ENCODE results near the gene AARS2.

The AARS2 gene

DNA sequence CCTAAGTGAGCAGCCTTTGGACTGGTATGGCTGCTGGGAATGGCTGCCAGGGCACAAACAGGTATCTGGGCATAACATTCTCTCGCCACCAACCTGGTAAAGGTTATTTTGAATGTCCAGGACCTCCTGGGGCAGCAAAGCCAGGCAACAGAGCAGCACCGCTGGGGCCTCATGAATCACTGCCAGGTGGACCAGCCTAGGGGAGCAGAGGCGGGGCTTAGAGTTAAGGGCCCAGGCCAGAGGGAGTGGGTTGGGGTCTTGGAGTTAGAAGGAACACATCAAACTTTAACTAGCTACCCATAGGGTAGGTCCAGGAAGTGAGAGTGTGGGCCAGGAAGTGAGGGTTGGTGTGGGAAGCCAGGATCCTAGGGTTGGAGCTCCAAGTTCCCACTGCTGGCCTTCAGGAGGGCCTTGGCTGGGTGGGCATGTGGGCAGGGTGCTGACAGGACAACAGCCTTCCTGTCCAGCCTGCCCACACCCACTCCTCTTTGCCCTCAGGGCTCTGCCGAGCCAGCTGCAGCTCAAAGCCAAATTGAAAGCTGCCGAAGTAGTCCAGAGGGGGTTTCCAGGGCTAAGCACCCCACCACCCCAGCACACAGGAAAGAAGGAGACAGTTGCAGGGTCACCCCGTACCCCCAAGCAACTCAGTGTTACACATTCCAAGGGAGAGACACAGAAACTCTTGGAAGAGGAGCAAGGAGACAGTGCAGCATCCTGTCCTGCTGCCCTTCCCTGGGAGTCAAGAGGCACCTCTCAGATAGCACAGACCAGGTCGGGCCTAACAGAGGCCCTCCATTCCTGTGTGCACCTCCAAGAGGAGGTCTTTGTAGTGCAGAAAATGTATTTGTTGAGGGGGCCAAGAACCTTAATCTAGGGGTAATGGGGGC, 50.4 kb downstream of the AARS2 start:
- no peak for DNase-seq (ENCODE audit: low spot score)

DNA sequence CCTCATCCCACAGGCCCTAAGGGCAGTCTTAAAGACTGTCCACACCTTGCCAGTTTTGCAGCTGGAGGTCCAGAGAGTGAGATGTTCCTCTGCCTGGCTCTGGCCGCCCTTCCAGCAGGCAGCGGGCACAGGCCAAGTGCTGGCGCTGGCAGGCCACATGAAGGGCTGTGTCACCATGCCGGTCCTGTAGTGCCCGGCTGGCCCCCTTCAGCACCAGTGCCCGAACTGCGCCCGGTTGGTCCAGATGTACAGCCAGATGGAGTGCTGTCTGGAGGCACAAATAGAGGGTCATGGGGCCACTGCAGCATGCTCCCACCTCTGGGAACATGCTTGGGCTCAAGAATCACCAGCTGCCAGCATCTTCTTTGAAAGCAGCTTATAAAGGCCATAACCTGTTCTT, 51.6 kb downstream of the AARS2 start:
- DNase-seq (ENCODE audit: low spot score) = no peak

DNA sequence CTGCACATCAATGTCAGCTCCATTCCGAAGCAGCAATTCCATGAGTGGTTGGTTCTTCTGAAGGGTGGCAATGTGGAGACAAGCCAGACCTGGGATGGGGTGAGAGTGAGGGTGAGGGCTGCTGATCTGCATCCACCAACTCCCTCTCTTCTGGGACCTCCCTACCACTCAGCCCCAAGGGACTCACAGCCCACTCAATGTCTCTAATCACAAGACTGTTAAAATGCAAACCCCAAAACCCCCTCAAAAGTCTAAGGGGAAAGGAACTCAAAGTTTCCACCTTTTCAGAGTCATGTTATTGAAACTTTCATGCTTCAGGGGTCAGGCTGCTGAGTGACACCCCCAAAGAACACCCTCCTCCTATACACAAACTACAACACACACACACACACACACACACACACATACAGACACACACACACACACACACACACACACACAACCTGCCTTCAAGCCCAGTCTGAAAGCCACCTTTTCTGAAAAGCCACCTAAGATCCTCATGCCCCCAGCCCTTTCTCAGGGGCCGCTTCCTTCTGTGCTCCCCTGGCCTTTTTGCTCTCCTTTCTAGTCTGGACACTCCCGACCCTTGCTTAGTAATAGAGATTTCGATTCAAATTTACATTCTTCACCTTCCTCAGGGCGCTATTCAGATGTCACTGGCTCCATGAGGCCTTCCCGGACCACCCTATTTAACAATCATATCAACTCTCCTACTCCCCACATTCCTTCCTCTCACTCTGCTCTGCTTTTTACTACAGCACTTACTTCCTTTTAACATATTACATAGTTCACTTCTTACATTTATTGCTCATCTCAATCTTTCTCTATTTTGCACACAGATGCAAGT, 52.5 kb downstream of the AARS2 start:
- DNase-seq (ENCODE audit: low spot score) = no peak

DNA sequence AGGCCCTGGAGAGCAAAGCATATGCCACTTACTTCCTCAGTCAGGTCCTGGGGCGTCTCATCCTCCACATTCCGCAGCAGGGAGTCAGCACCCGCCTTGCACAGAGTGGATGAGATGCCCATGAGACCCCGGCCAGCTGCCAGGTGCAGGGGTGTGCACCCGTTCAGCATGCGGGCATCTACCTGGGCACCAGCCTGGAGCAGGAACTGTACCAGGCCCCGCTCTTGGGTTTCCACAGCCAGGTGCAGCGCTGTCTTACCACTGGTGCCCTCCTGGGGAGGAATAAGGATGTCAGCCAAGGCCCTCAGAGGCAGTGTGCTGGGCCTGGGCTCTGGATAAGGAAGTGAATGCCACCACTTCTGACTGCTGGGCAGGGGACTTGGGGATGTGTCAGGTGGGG, 53.1 kb downstream of the AARS2 start:
- no peak for DNase-seq (ENCODE audit: low spot score)

DNA sequence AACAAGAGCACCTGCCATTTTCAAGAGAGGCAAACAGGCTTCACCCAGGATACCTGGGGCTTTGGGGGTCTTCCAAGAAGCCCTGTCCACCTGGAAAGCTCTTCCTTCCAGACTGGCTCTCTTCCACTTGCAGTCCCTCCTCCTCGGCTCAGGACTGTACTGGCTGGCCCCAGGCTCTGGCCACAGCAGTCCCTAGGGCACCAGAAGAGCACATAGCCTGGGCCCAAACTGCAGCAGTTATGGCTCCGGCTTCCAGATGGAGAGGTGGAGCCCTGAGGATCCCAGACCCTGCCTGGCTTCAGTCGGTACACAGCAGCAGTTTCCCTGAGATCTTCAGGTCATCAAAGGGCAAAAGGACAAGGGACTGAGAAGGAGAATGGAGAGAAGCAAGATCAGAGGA, 54.2 kb downstream of the AARS2 start:
- DNase-seq (ENCODE audit: low spot score) = no peak

DNA sequence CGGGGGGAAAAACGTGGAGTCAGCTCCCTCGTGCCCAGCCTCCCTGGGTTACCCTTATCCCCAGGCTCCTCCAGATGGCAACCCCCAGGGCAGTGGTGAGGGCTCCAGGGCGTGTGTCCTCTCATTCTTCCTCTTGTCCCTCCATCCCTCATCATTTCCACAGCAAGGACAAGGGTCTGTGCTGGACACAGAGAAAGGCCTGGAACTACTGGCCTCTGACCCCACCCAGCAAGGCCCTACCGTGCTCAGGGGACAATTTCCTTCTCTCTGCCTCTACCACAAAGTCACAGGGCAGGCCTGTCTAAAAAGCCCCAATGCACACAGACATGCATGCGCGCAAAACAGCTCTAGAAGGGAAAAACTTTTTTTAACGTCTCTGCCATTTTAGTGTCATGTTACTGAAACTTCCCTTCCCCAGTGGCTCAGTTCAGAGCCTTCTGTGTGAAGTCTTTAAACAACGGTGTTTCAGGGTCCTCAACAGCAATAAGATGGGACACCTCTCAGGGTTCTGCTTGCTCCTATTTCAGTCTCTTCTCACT, 54.8 kb downstream of the AARS2 start:
- no peak for DNase-seq (ENCODE audit: low spot score)

DNA sequence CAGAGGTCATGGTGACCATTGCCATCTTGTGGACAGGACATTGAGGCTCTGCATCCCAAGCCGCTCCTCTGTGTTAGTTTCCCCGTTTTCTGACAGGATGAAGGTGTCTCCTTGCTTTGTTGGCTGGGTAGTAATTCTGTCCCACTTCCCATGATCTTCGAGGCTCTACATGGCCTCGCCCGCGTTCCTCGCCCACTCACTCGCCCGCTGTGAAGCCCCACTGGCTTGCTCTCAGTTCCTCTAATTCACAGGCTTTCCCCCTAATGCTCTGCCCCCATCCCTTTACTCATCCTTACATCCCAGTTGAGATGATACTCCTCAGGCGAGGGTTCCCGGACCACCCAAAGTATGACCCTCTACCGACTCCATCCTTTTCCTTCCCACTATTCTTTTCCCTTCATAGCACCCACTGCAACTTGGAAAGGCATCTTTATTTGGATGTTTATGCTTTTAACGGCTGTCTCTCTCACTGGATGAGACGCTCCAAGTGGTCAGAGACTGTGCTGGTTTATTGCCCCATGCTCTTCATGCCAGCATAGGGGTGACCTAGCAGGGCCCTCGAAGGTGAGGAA, 55.3 kb downstream of the AARS2 start:
- no peak for DNase-seq (ENCODE audit: low spot score)

DNA sequence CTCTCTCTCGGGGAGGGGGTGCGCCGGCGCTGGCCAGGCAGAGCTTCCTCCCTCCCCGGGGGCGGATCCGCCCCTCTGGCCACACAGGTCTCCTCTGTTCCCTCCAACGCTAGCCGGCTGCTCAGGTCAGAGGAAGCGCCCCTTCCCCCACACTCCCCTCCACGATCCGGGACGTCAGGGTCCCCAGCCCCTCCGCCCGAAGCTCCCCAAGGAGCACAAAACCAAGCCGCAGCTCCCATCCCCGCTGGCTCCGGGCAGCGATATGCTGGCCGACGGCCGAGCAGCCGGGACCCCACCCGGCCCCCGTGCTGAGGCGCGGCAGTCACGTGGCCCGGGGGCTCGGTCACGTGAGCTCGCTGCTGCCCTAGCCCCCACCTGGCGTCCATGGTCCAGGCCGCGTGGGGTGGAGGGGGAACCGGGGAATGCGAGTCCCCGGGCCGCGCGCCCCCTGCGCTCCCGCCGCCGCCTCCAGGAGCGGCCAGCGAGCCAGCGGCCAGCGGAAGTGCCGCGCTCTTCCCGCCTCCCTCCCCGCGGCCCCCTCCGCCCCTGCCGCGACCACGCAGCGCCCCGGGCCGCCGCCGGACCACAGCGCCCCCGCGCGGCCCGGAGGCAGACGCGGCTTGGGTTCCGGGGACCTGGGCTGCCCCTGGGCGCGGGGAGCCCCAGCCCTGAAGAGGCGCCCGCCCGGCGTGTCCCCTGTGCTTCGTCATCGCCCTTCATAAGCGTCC, 56.0 kb downstream of the AARS2 start, which contains the start of gene SLC35B2:
Gene SLC35B2 (minus strand): TSS at position 504 of the 728 bp plus-strand sequence. CDS start 118 bp downstream, at position 386.
- DNase-seq (ENCODE audit: low spot score) = peak; percentile 82

DNA sequence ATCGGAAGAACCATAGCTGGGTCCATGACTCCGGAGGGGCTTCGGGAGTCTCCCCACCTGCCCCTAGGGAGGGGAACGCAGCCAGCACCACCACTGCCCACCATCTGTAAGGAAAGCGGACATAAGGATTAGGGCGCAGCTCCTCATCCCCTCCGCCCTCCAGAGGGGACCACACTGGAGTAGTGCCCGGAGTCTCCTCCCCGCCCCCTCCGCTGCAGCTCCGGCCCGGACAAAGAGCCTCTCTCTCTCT, 56.4 kb downstream of the AARS2 start:
- DNase-seq (ENCODE audit: low spot score) = no peak

DNA sequence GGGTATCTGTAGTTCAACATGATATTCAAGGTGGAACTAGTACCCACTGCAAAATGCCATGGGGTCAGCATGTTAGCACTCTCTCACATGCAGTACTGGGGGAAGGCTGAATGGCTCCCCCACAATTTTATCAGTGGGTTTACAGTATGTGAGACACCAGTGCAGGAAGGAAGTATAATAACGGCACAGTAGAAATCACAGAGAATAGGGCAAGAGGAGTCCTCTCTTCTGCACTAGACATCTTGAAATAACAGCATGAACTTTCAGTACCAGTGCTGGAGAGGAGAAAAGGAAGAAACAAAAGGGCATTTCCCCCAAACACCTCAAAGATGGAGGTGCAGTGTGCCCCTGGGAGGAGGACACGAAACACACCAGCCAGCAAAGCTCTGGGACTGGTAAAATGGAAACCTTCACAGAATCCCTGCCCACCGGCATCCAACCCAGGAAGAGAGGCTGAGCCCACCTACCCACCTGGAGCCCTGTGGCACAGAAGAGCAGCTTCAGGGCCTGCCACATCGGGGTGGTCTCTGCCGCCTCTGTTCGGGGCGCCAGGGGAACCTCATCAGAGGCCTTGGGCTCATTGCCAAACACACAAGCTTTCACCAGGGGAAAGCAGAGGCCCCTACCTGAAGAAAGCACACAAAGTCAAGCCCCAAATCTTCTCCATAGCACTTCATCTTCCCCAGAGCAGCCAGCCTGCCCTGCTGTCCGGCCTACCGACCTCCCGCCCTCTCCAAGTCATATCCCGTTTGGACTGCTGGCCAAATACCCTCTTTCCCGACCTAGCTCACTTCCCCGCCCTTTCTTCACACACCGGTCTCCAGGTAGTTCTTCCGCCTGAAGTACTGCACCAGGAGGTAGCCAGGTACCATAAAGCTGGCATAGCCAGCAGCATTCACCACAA, 57.0 kb downstream of the AARS2 start:
- DNase-seq (ENCODE audit: low spot score) = no peak

DNA sequence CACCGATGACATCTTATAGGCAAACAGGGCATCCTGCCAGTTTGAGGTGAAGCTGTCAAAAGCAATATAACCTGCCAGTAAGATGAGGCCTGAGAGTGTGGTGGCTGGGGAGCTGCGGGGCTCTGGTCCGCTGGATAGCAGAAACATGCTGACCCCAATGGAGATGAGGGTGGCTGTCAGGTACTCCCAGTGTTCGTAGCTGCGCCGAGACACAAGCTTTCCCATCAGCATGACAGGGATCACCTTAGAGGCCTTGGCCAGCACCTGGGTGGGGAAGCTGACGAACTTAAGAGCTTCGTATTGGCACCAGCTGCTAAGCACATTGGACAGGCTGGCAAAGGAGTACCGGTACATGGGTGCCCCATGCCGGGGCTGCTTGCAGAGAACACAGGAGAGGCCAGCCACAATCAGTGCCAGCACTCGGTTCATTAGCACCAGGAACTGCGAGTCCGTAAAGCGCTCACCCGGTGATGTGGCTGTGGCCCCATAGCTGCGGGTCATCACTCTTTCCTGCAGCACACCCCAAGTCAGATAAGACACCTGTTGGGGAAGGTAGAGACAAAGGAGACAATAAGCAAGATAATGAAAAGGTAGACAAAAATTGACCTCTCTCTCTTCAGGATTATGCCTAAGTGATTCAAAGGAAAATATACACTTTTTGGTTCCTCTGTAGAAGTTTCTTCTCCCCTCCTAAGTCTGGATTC, 57.9 kb downstream of the AARS2 start:
- DNase-seq (ENCODE audit: low spot score) = no peak

DNA sequence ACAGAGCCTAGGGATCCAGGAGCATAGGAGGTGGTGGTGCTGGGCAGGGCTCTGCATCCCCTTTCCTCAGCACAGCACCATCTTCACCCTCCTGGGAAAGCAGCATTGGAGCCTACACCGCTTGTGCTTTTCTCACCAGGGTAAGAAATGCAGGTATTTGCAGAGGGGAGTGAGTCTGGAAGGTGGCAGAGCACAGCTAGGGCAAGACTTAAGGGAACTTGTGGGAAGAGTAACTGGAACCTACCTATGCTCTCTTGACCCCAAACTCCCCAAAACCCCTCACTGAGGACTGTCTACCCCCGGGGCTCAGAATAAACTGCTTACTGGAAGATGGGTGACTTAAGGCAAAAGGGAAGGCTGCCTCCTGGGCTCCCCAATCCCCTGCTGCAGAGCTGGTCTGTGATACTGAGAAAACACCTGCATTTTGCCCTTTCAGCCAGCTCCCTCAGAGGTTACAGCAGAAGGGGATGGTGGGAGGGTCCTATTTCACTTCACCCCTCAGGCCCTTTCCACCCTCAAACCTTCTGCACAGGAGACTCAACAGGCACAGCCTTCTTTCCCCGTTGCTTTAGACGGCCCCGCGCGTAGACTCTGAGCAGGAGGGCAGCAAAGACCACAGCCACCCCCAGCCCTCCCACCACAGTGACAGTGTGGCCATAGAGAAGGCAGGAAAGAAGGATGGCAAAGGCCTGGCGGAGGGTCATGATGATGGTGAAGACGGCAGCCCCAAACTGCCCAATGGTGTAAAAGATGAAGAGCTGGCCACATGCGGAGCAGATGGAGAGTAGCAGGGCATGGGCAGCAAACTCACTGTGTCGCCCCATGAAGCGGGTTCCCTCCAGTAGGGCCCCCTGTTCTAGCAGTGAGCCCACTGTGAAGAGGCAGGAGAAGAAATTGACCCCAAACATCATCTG, 58.7 kb downstream of the AARS2 start:
- DNase-seq (ENCODE audit: low spot score) = no peak

DNA sequence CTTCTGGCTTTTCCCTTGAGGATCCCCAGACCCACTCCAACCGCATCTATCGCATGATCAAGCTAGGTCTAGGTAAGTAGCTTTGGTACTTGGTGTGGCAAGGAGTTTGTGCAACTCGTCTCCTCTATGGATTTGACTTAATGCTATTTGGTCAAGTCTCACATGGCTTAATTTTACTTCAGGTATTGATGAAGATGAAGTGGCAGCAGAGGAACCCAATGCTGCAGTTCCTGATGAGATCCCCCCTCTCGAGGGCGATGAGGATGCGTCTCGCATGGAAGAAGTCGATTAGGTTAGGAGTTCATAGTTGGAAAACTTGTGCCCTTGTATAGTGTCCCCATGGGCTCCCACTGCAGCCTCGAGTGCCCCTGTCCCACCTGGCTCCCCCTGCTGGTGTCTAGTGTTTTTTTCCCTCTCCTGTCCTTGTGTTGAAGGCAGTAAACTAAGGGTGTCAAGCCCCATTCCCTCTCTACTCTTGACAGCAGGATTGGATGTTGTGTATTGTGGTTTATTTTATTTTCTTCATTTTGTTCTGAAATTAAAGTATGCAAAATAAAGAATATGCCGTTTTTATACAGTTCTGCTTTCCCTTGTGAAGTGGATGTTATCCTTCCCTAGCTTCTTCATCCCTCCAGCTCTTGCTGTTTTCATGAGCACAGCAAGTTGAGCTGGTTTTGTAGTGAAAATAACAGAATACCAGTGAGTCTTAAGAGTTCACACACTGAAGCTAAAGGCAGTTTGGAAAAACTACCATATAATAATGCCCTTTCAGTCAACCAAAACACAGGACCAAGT, 59.6 kb downstream of the AARS2 start:
- no peak for DNase-seq (ENCODE audit: low spot score)

DNA sequence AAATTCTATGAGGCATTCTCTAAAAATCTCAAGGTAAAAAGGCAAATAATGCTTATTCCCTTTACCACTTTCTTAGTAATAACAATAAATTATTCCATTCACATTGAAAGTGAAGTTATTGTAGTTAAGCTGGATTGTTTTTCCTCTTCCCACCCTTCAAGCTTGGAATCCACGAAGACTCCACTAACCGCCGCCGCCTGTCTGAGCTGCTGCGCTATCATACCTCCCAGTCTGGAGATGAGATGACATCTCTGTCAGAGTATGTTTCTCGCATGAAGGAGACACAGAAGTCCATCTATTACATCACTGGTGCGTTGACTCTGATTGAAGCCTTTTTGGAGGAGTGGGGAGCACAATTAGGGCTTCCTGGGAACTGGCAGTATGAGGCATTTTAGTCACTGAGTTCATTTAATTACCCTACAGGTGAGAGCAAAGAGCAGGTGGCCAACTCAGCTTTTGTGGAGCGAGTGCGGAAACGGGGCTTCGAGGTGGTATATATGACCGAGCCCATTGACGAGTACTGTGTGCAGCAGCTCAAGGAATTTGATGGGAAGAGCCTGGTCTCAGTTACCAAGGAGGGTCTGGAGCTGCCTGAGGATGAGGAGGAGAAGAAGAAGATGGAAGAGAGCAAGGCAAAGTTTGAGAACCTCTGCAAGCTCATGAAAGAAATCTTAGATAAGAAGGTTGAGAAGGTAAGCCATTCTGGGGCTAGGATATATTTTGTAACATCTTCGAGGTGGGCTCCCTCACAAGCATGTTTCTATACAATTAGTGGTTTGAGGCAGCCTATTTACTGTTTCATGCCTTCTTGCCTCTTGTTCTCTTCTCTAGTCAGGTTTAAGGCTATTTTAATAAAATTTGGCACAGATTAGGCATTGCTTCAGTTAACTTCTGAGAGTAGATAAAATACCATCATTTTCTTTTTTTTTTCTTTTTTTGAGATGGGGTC, 61.3 kb downstream of the AARS2 start:
- DNase-seq (ENCODE audit: low spot score) = no peak

DNA sequence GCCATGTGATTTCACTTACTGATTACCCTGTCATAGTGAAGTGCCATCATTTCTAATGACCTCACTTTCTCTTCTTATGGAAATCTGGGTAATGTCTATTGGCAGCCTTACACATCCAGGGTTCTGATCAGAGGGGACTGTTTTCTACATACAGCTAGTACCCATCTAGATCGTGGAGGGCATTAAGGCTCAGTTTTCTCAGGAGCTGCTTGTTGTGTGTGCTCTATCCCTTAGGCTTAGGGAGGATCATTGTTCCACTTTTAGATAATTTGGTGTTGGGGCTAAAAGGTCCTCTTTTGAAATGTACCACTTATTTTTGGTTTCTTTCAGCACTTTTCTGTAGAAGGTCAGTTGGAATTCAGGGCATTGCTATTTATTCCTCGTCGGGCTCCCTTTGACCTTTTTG, 62.4 kb downstream of the AARS2 start:
- no peak for DNase-seq (ENCODE audit: low spot score)

DNA sequence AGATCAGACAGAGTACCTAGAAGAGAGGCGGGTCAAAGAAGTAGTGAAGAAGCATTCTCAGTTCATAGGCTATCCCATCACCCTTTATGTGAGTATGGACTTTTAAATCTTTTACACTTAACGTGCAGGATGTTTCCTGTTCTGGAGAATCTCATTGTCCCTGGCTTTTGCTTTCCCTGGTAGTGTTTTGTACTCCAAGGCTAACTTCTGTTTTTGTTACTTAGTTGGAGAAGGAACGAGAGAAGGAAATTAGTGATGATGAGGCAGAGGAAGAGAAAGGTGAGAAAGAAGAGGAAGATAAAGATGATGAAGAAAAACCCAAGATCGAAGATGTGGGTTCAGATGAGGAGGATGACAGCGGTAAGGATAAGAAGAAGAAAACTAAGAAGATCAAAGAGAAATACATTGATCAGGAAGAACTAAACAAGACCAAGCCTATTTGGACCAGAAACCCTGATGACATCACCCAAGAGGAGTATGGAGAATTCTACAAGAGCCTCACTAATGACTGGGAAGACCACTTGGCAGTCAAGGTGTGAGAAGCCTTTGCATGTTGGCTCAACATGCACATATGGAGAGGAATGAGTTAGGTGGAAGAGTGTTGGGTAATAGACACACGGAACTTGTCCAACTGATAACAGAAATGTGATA, 63.0 kb downstream of the AARS2 start:
- DNase-seq (ENCODE audit: low spot score) = no peak
